IMR-90 (cell line): Measurements from ENCODE around the gene MYOM1.

Source experiments
- BHLHE40 ChIP-seq: fragments of 150-350 bp; IDR thresholded peaks from 2 replicates; pipeline ENCODE4 v1.6.1; 2016; ENCODE audit warnings: mild to moderate bottlenecking, low read depth, low read length
- CEBPB ChIP-seq: IDR thresholded peaks from 2 replicates; pipeline ENCODE4 v1.6.1; 2012; ENCODE audit warnings: low read depth, low read length, improper control_type of control experiment
- CHD1 ChIP-seq: IDR thresholded peaks from 2 replicates; pipeline ENCODE4 v1.6.1; 2012; ENCODE audit warnings: low read depth, low read length, improper control_type of control experiment
- CTCF ChIP-seq: conservative IDR thresholded peaks from 2 replicates; pipeline ENCODE4 v1.5.1; 2012; ENCODE audit warnings: mild to moderate bottlenecking, low read depth, low read length, improper control_type of control experiment
- MAFK ChIP-seq: IDR thresholded peaks from 2 replicates; pipeline ENCODE4 v1.6.1; 2012; ENCODE audit warnings: low read depth, low read length, improper control_type of control experiment
- MAZ ChIP-seq: IDR thresholded peaks from 2 replicates; pipeline ENCODE4 v1.6.1; 2012; ENCODE audit warnings: low read depth, mild to moderate bottlenecking, low read length, improper control_type of control experiment, moderate library complexity, borderline replicate concordance
- MXI1 ChIP-seq: IDR thresholded peaks from 2 replicates; pipeline ENCODE4 v1.6.1; 2012; ENCODE audit warnings: low read depth, mild to moderate bottlenecking, low read length, moderate library complexity, borderline replicate concordance
- POLR2A ChIP-seq: IDR thresholded peaks from 2 replicates; pipeline ENCODE4 v1.6.1; 2012; ENCODE audit warnings: mild to moderate bottlenecking, low read depth, low read length
- RAD21 ChIP-seq: IDR thresholded peaks from 2 replicates; pipeline ENCODE4 v1.6.1; 2012; ENCODE audit warnings: low read length, improper control_type of control experiment
- RCOR1 ChIP-seq: IDR thresholded peaks from 2 replicates; pipeline ENCODE4 v1.6.1; 2012; ENCODE audit warnings: mild to moderate bottlenecking, low read length, improper control_type of control experiment; ENCODE audit not compliant: insufficient replicate concordance
- RFX5 ChIP-seq: IDR thresholded peaks from 2 replicates; pipeline ENCODE4 v1.8.0; 2012; ENCODE audit warnings: low read depth, mild to moderate bottlenecking, low read length, moderate library complexity
- SMC3 ChIP-seq: fragments of 150-350 bp; IDR thresholded peaks from 2 replicates; pipeline ENCODE4 v1.6.1; 2016; ENCODE audit warnings: low read depth, mild to moderate bottlenecking, antibody characterized with exemption, low read length, moderate library complexity
- USF2 ChIP-seq: fragments of 150-350 bp; IDR thresholded peaks from 2 replicates; pipeline ENCODE4 v1.6.1; 2017; ENCODE audit warnings: mild to moderate bottlenecking, antibody characterized with exemption, low read length, low read depth

GRCh38 chr18:3170441-3171161 lies 49.2 kb downstream of the MYOM1 start:
- TF ChIP-seq CTCF: no peak
- TF ChIP-seq RFX5: no peak
- TF ChIP-seq POLR2A: no peak
- TF ChIP-seq CEBPB: no peak
- TF ChIP-seq MAFK: no peak
- no peak for TF ChIP-seq RAD21
- TF ChIP-seq RCOR1: no peak
- no peak for TF ChIP-seq SMC3
- no peak for TF ChIP-seq CHD1
- TF ChIP-seq MXI1: no peak
- no peak for TF ChIP-seq MAZ
- no peak for TF ChIP-seq USF2
- TF ChIP-seq BHLHE40: no peak
